ENCODE results near the gene GMPR2.

The GMPR2 gene

DNA sequence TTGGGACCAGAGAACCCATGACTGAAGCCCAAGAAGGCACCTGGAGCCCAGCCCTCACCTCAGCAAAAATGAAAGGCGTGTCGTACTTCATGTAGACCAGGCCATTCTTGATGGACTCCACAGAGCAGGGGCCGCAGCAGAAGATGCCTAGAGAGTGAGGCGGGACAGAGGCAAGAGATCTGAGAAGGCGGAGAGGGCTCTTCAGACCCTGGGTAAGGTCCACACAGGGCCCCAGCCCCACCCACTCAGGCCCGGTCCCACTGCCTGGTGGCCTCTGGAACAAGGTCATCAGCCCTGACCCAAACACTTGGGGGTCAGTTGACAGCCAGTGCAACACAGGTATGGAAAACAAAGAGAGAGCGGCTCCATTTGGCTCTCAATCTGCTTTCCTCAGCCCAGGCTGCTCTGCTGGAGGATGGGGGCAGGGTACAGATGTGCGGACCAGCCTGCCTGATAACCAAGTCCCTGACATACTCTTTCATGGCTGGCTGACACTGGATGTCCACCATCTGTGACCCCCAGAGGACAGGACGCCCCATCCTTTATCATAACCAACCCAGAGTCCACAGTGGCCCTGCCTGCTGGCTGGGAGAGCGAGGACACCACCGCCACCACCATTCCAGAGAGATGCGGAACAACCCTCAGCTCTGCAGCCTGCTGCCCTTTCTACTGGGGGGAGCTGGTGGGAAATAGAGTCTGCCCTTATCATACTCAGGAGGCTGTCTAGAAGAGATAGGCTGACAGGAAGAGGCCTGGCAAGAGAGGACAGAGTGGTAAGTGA is 23.4 kb downstream of the GMPR2 start:
- TF ChIP-seq POLR2AphosphoS5 (IDR thresholded peaks at IDR 0.05; ENCODE audit: low read depth) (no peak), SPI1 (IDR thresholded peaks at IDR 0.05; ENCODE audit: borderline replicate concordance, low read depth) (no peak), GABPA (IDR thresholded peaks at IDR 0.05; ENCODE audit: low read depth) (no peak)
- TF ChIP-seq, protein P1, sequence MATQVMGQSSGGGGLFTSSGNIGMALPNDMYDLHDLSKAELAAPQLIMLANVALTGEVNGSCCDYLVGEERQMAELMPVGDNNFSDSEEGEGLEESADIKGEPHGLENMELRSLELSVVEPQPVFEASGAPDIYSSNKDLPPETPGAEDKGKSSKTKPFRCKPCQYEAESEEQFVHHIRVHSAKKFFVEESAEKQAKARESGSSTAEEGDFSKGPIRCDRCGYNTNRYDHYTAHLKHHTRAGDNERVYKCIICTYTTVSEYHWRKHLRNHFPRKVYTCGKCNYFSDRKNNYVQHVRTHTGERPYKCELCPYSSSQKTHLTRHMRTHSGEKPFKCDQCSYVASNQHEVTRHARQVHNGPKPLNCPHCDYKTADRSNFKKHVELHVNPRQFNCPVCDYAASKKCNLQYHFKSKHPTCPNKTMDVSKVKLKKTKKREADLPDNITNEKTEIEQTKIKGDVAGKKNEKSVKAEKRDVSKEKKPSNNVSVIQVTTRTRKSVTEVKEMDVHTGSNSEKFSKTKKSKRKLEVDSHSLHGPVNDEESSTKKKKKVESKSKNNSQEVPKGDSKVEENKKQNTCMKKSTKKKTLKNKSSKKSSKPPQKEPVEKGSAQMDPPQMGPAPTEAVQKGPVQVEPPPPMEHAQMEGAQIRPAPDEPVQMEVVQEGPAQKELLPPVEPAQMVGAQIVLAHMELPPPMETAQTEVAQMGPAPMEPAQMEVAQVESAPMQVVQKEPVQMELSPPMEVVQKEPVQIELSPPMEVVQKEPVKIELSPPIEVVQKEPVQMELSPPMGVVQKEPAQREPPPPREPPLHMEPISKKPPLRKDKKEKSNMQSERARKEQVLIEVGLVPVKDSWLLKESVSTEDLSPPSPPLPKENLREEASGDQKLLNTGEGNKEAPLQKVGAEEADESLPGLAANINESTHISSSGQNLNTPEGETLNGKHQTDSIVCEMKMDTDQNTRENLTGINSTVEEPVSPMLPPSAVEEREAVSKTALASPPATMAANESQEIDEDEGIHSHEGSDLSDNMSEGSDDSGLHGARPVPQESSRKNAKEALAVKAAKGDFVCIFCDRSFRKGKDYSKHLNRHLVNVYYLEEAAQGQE (IDR thresholded peaks at IDR 0.05; ENCODE audit: insufficient replicate concordance, low read depth): no peak
- TF ChIP-seq, protein P2, sequence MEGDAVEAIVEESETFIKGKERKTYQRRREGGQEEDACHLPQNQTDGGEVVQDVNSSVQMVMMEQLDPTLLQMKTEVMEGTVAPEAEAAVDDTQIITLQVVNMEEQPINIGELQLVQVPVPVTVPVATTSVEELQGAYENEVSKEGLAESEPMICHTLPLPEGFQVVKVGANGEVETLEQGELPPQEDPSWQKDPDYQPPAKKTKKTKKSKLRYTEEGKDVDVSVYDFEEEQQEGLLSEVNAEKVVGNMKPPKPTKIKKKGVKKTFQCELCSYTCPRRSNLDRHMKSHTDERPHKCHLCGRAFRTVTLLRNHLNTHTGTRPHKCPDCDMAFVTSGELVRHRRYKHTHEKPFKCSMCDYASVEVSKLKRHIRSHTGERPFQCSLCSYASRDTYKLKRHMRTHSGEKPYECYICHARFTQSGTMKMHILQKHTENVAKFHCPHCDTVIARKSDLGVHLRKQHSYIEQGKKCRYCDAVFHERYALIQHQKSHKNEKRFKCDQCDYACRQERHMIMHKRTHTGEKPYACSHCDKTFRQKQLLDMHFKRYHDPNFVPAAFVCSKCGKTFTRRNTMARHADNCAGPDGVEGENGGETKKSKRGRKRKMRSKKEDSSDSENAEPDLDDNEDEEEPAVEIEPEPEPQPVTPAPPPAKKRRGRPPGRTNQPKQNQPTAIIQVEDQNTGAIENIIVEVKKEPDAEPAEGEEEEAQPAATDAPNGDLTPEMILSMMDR (IDR thresholded peaks at IDR 0.05; ENCODE audit: insufficient read depth, low read length): no peak
- Histone ChIP-seq H3K4me3 (replicated peaks; ENCODE audit: insufficient read depth, low read length) (no peak overlapping the region), H3K27ac (replicated peaks) (no peak overlapping the region), H3K27me3 (ENCODE audit: insufficient read depth, poor library complexity, severe bottlenecking) (no peaks in the 10 kb centered on the region)
- DNase-seq (ENCODE audit: low read depth in 1 of 2, low spot score in 1 of 2): no peak

DNA sequence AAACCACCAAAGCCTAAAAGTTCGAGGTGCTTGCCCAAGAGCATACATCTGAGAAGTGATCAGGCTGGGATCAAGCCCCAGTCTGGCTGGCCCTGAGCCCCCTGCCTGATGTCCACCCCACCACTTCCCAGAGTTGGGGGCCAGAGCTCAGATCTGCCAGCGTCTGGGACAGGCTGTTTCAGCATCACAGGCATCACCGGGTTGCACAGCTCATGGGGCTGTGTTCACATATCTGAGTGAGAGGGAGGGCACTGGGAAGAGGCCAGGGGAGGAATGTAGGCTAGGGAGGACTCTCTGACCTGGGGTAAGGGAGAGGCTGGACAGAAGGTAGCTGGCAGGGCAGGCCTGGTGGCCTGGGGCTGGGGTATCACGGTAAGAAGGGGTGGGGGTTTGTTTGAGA is 24.2 kb downstream of the GMPR2 start:
- Histone ChIP-seq H3K4me3 (replicated peaks; ENCODE audit: insufficient read depth, low read length) (no peak overlapping the region), H3K27me3 (ENCODE audit: insufficient read depth, poor library complexity, severe bottlenecking) (no peaks in the 10 kb centered on the region), H3K27ac (replicated peaks) (no peak overlapping the region)
- TF ChIP-seq POLR2AphosphoS5 (IDR thresholded peaks at IDR 0.05; ENCODE audit: low read depth) (no peak), GABPA (IDR thresholded peaks at IDR 0.05; ENCODE audit: low read depth) (no peak), SPI1 (IDR thresholded peaks at IDR 0.05; ENCODE audit: borderline replicate concordance, low read depth) (no peak)
- TF ChIP-seq, protein P1 (IDR thresholded peaks at IDR 0.05; ENCODE audit: insufficient replicate concordance, low read depth): no peak
- TF ChIP-seq, protein P2 (IDR thresholded peaks at IDR 0.05; ENCODE audit: insufficient read depth, low read length): no peak
- DNase-seq (ENCODE audit: low read depth in 1 of 2, low spot score in 1 of 2): no peak

DNA sequence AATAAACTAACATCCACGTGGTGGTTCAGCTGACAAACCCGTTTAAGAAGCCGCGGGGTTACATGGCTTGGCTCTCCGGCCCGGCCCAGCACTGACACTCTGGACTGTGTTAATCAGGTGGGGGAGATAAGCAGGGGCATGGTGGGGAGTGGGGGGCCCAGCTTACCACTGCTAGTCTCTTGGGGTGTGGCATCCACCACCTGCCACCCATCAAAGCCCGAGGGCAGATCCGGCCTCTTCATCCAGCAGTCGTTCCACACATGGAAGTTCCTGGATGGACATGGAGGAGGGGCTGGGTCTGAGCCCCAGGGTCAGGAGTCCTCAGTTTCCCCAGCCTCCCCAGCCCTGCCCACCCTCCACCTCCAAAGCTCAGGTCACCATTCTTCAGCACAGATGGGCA is 25.4 kb downstream of the GMPR2 start:
- Histone ChIP-seq H3K27me3 (ENCODE audit: insufficient read depth, poor library complexity, severe bottlenecking) (no peaks in the 10 kb centered on the region), H3K4me3 (replicated peaks; ENCODE audit: insufficient read depth, low read length) (no peak overlapping the region), H3K27ac (replicated peaks) (no peak overlapping the region)
- no peak for DNase-seq (ENCODE audit: low read depth in 1 of 2, low spot score in 1 of 2)
- no peak for TF ChIP-seq SPI1 (IDR thresholded peaks at IDR 0.05; ENCODE audit: borderline replicate concordance, low read depth)
- TF ChIP-seq, protein P2 (IDR thresholded peaks at IDR 0.05; ENCODE audit: insufficient read depth, low read length): no peak
- no peak for TF ChIP-seq GABPA (IDR thresholded peaks at IDR 0.05; ENCODE audit: low read depth)
- TF ChIP-seq, protein P1 (IDR thresholded peaks at IDR 0.05; ENCODE audit: insufficient replicate concordance, low read depth): no peak
- TF ChIP-seq POLR2AphosphoS5 (IDR thresholded peaks at IDR 0.05; ENCODE audit: low read depth): no peak

All from HL-60 (cell line).